ENCODE data around the gene NACC1.

The NACC1 gene

DNA sequence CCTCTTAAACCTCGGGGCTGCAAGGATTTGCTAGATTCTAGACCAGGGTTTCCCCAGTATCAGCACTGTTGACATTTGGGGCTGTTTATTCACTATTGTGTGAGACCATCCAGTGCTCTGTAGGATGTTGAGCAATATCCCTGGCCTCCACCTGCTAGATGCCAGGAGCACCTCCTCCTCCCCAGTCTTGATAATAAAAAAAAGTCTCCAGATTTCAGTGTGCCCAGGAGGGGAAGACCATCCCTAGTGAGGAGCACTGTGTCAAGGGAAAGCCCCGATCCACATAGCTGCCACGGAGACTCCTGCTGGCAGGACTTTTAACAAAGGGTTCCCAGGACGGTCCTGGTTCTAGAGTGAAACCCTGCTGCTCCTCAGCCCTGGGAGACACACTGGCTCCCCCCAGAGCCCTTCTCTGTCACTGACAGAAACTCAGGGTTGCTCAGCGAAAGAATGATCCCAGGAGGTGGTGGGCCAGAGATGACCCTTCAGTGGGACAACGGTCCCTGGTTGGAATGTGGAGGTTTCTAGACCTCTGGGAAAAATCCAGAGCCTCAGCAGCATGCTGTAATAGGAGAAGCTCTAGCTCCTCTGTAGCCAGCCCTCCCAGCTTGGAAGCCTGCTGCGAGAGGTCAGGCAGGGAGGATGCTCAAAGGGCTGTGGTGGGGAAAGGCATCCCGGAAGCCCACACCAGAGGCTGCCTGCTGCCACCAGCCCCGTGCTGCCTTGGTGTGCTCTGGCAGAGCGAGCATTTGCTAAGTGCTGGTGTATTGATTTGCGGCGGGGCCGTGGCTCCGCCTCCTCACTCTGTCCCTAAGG is 35.7 kb upstream of the NACC1 start:
- Histone ChIP-seq H3K9me3 (ENCODE audit: insufficient read depth, low read length) (no peaks in the 10 kb centered on the region), H3K4me1 (ENCODE audit: insufficient read depth, insufficient read length) (peaks cover 43% of the 10 kb centered on the region), H3K27me3 (ENCODE audit: insufficient read depth, insufficient read length) (peaks cover 5% of the 10 kb centered on the region), H3K9ac (ENCODE audit: insufficient read length, low read depth) (no peak overlapping the region), H3K4me3 (ENCODE audit: insufficient read length, low read depth) (no peak overlapping the region), H3K36me3 (ENCODE audit: insufficient read depth, insufficient read length, low read length) (no peaks in the 10 kb centered on the region)
- no peak for TF ChIP-seq ZNF274 (IDR thresholded peaks at IDR 0.05; ENCODE audit: low read depth, low read length)
- no peak for TF ChIP-seq SUZ12 (IDR thresholded peaks at IDR 0.05; ENCODE audit: extremely low read depth, insufficient read depth, insufficient read length)
- TF ChIP-seq YY1 (IDR thresholded peaks at IDR 0.05; ENCODE audit: insufficient read depth, insufficient read length): no peak
- DNase-seq (ENCODE audit: low read depth, low spot score): no peak

DNA sequence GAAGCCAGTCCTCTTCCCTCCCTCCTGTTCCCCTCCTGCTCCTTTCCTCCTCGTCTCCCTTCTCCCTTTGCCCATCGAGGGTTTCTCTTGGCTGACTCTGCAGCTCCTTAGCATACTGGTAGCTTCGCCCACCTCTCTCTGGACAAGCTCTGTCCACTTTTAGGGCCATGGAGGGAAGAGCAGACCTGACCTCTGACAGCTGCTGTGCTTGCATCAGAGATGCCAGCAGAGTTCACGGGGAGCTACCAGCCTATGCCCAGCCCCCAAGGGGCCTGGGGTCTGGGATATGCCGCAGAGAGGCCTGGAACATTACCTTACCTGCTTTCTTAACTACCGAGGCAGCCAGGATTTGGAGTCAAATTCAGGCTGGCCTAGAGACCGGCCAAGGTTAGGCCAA is 35.1 kb upstream of the NACC1 start:
- H3K4me3 ChIP-seq (ENCODE audit: insufficient read length, low read depth): no peak overlapping the region
- H3K36me3 ChIP-seq (ENCODE audit: insufficient read depth, insufficient read length, low read length): no peaks in the 10 kb centered on the region
- no peaks in the 10 kb centered on the region for H3K9me3 ChIP-seq (ENCODE audit: insufficient read depth, low read length)
- H3K9ac ChIP-seq (ENCODE audit: insufficient read length, low read depth): no peak overlapping the region
- H3K4me1 ChIP-seq (ENCODE audit: insufficient read depth, insufficient read length): peaks cover 36% of the 10 kb centered on the region
- TF ChIP-seq ZNF274 (IDR thresholded peaks at IDR 0.05; ENCODE audit: low read depth, low read length) (no peak), YY1 (IDR thresholded peaks at IDR 0.05; ENCODE audit: insufficient read depth, insufficient read length) (no peak), SUZ12 (IDR thresholded peaks at IDR 0.05; ENCODE audit: extremely low read depth, insufficient read depth, insufficient read length) (no peak)
- peaks cover 3% of the 10 kb centered on the region for H3K27me3 ChIP-seq (ENCODE audit: insufficient read depth, insufficient read length)
- DNase-seq (ENCODE audit: low read depth, low spot score): no peak

DNA sequence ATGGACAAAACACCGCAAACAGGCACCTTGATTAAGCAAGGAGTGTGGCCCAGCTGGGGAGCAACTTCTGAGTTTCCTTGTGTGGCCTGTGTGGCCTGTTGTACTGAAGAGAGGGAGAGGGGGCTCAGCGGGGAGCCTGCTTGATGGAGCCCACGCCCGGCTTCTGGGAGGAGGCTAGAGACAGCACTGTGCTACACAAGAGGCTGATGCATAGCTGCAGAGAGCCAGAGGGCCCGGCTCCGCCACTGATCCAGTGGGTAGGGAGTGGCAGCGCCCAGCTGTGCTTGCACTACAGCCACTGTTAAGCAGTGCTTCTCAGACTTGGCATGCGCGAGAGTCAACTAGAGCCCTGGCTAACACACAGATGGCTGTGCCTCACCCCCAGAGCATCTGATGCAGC is 34.4 kb upstream of the NACC1 start:
- Histone ChIP-seq H3K4me3 (ENCODE audit: insufficient read length, low read depth) (no peak overlapping the region), H3K9ac (ENCODE audit: insufficient read length, low read depth) (no peak overlapping the region), H3K9me3 (ENCODE audit: insufficient read depth, low read length) (no peaks in the 10 kb centered on the region), H3K4me1 (ENCODE audit: insufficient read depth, insufficient read length) (peaks cover 31% of the 10 kb centered on the region), H3K36me3 (ENCODE audit: insufficient read depth, insufficient read length, low read length) (no peaks in the 10 kb centered on the region), H3K27me3 (ENCODE audit: insufficient read depth, insufficient read length) (peaks cover 3% of the 10 kb centered on the region)
- no peak for TF ChIP-seq ZNF274 (IDR thresholded peaks at IDR 0.05; ENCODE audit: low read depth, low read length)
- no peak for TF ChIP-seq SUZ12 (IDR thresholded peaks at IDR 0.05; ENCODE audit: extremely low read depth, insufficient read depth, insufficient read length)
- no peak for TF ChIP-seq YY1 (IDR thresholded peaks at IDR 0.05; ENCODE audit: insufficient read depth, insufficient read length)
- DNase-seq (ENCODE audit: low read depth, low spot score): no peak

DNA sequence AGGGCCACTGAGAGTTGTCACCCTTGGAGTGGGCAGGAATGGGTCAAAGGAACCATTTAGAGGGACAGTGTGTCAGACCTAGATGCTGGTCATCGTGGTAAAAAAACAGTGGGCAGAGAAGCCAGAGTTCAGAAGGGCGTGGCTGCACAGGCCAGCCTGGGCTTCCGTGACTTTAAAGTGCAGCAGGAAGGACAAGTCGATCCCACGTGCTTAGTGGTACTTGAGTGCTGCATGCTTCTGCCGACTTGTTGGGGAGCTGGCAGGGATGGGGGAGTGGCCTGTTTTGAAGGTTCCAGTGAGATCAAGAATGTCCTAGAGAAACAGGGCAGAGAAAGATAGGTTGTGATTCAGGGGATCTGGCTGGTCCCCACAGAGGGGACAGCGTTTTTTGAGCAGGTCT is 32.4 kb upstream of the NACC1 start:
- no peak for DNase-seq (ENCODE audit: low read depth, low spot score)
- no peaks in the 10 kb centered on the region for H3K9me3 ChIP-seq (ENCODE audit: insufficient read depth, low read length)
- H3K36me3 ChIP-seq (ENCODE audit: insufficient read depth, insufficient read length, low read length): no peaks in the 10 kb centered on the region
- peaks cover 6% of the 10 kb centered on the region for H3K27me3 ChIP-seq (ENCODE audit: insufficient read depth, insufficient read length)
- H3K4me3 ChIP-seq (ENCODE audit: insufficient read length, low read depth): no peak overlapping the region
- no peak for TF ChIP-seq SUZ12 (IDR thresholded peaks at IDR 0.05; ENCODE audit: extremely low read depth, insufficient read depth, insufficient read length)
- no peak for TF ChIP-seq YY1 (IDR thresholded peaks at IDR 0.05; ENCODE audit: insufficient read depth, insufficient read length)
- peaks cover 22% of the 10 kb centered on the region for H3K4me1 ChIP-seq (ENCODE audit: insufficient read depth, insufficient read length)
- no peak overlapping the region for H3K9ac ChIP-seq (ENCODE audit: insufficient read length, low read depth)

DNA sequence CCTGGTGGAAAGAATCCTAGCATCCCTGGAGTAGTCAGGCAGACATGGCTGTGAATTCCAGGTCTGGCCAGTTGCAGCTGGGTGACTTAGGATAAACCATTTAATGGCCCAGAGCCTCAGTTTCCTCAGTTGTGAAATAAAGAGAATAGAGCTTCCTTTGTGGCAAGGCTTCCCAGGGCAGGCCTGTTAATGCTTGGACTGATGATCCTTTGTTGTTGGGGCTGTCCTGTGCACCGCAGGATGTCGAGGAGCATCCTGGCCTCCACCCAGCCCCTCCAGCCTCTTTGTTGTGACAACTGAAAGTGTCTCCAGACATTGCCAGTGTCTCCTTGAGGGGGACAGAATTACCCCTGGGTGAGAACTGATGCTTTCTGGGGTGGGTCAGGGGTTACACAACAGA is 31.7 kb upstream of the NACC1 start:
- peaks cover 24% of the 10 kb centered on the region for H3K4me1 ChIP-seq (ENCODE audit: insufficient read depth, insufficient read length)
- H3K36me3 ChIP-seq (ENCODE audit: insufficient read depth, insufficient read length, low read length): no peaks in the 10 kb centered on the region
- no peak for DNase-seq (ENCODE audit: low read depth, low spot score)
- no peak for TF ChIP-seq YY1 (IDR thresholded peaks at IDR 0.05; ENCODE audit: insufficient read depth, insufficient read length)
- no peak for TF ChIP-seq SUZ12 (IDR thresholded peaks at IDR 0.05; ENCODE audit: extremely low read depth, insufficient read depth, insufficient read length)
- no peak for TF ChIP-seq ZNF274 (IDR thresholded peaks at IDR 0.05; ENCODE audit: low read depth, low read length)
- H3K4me3 ChIP-seq (ENCODE audit: insufficient read length, low read depth): no peak overlapping the region
- peaks cover 6% of the 10 kb centered on the region for H3K27me3 ChIP-seq (ENCODE audit: insufficient read depth, insufficient read length)
- H3K9ac ChIP-seq (ENCODE audit: insufficient read length, low read depth): no peak overlapping the region
- no peaks in the 10 kb centered on the region for H3K9me3 ChIP-seq (ENCODE audit: insufficient read depth, low read length)

DNA sequence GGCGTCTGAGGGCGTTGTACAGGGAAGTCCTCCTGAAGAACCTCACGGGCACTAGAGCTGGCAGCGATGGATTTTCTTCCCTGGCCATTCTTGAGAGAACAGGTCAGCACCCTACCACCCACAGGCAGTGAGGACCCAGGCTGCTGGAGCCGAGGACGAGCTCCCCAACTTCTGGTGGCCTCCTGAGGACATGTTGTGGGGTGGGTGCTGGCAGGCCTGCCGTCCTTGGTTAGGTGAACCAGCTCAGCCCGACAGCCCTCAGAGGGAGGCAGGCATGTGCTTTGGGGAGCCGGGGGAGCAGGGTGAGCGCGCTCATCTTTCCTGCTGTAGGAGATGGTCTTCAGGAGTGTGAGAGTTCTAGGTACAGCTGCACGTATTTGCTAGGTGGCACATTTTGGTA is 30.8 kb upstream of the NACC1 start:
- TF ChIP-seq SUZ12 (IDR thresholded peaks at IDR 0.05; ENCODE audit: extremely low read depth, insufficient read depth, insufficient read length): no peak
- TF ChIP-seq ZNF274 (IDR thresholded peaks at IDR 0.05; ENCODE audit: low read depth, low read length): no peak
- no peak for TF ChIP-seq YY1 (IDR thresholded peaks at IDR 0.05; ENCODE audit: insufficient read depth, insufficient read length)
- Histone ChIP-seq H3K9me3 (ENCODE audit: insufficient read depth, low read length) (no peaks in the 10 kb centered on the region), H3K36me3 (ENCODE audit: insufficient read depth, insufficient read length, low read length) (no peaks in the 10 kb centered on the region), H3K27me3 (ENCODE audit: insufficient read depth, insufficient read length) (peaks cover 9% of the 10 kb centered on the region), H3K4me3 (ENCODE audit: insufficient read length, low read depth) (no peak overlapping the region), H3K9ac (ENCODE audit: insufficient read length, low read depth) (no peak overlapping the region), H3K4me1 (ENCODE audit: insufficient read depth, insufficient read length) (peaks cover 26% of the 10 kb centered on the region)
- no peak for DNase-seq (ENCODE audit: low read depth, low spot score)

DNA sequence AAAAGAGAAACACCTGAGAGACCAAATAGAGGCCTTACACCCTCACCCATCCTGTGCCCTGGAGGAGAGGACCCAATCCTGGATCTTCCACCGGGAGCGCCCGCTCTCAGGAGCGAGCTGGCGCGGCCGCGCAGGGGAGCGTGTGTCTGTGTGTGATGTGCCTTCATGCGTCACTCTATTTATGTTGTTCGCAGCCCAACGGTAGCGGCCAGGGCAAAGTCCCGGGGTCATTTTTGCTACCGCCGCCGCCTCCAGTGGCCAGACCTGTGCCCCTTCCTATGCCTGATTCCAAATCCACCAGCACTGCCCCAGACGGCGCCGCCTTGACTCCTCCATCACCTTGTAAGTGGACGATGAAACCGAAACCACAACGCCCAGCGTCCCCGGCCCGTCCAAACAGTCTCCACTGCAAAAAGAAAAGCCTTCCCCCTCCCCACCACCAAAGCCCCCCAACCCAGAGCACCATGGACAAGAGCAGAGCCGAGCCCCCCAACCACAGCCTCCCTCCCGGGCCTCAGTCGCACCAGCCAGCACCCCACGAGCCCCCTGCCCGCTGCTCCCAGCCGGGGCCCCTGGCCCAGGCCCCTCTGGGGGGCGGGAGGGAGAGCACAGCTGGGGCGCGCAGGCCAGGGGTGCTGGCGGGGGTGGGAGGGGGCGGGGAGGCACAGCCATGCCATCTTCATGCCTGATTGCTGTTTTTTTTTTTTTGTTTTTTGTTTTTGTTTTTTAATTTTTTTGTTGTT is 30.1 kb upstream of the NACC1 start:
- Histone ChIP-seq H3K9ac (ENCODE audit: insufficient read length, low read depth) (no peak overlapping the region), H3K9me3 (ENCODE audit: insufficient read depth, low read length) (no peaks in the 10 kb centered on the region), H3K27me3 (ENCODE audit: insufficient read depth, insufficient read length) (peaks cover 15% of the 10 kb centered on the region), H3K4me3 (ENCODE audit: insufficient read length, low read depth) (no peak overlapping the region), H3K36me3 (ENCODE audit: insufficient read depth, insufficient read length, low read length) (no peaks in the 10 kb centered on the region), H3K4me1 (ENCODE audit: insufficient read depth, insufficient read length) (peaks cover 26% of the 10 kb centered on the region)
- TF ChIP-seq ZNF274 (IDR thresholded peaks at IDR 0.05; ENCODE audit: low read depth, low read length) (no peak), SUZ12 (IDR thresholded peaks at IDR 0.05; ENCODE audit: extremely low read depth, insufficient read depth, insufficient read length) (no peak), YY1 (IDR thresholded peaks at IDR 0.05; ENCODE audit: insufficient read depth, insufficient read length) (no peak)
- no peak for DNase-seq (ENCODE audit: low read depth, low spot score)
